Measurements from ENCODE around the gene COPB1.

DNA sequence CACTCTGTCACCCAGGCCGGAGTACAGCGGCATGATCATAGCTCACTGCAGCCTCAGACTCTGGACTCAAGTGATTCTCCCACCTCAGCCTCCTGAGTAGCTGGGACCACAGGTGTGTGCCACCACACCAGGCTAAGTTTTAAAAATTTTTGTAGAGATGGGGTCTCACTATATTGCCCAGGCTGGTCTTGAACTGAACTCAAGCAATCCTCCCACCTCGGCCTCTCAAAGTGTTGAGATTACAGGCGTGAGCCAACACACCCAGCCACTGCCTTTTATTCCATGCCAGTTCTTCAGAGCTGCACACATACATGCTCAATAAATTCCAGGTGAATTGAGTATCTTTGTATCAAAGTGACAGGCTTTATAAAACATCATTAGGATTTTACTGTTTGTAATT, 2.4 kb upstream of the COPB1 start:
- TF ChIP-seq POLR2A (IDR thresholded peaks at IDR 0.05), result no peak
- TF ChIP-seq, protein P1, sequence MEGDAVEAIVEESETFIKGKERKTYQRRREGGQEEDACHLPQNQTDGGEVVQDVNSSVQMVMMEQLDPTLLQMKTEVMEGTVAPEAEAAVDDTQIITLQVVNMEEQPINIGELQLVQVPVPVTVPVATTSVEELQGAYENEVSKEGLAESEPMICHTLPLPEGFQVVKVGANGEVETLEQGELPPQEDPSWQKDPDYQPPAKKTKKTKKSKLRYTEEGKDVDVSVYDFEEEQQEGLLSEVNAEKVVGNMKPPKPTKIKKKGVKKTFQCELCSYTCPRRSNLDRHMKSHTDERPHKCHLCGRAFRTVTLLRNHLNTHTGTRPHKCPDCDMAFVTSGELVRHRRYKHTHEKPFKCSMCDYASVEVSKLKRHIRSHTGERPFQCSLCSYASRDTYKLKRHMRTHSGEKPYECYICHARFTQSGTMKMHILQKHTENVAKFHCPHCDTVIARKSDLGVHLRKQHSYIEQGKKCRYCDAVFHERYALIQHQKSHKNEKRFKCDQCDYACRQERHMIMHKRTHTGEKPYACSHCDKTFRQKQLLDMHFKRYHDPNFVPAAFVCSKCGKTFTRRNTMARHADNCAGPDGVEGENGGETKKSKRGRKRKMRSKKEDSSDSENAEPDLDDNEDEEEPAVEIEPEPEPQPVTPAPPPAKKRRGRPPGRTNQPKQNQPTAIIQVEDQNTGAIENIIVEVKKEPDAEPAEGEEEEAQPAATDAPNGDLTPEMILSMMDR (IDR thresholded peaks at IDR 0.05 in 4 of 5, conservative IDR thresholded peaks at IDR 0.05 in 1 of 5), result no peak
